IMR-90 (cell line): ENCODE results near the gene CXCL17.

Experiments used
- CTCF ChIP-seq: conservative IDR thresholded peaks from 2 replicates; pipeline ENCODE4 v1.5.1; 2012; ENCODE audit warnings: mild to moderate bottlenecking, low read depth, low read length, improper control_type of control experiment
- RAD21 ChIP-seq: IDR thresholded peaks from 2 replicates; pipeline ENCODE4 v1.6.1; 2012; ENCODE audit warnings: low read length, improper control_type of control experiment

DNA sequence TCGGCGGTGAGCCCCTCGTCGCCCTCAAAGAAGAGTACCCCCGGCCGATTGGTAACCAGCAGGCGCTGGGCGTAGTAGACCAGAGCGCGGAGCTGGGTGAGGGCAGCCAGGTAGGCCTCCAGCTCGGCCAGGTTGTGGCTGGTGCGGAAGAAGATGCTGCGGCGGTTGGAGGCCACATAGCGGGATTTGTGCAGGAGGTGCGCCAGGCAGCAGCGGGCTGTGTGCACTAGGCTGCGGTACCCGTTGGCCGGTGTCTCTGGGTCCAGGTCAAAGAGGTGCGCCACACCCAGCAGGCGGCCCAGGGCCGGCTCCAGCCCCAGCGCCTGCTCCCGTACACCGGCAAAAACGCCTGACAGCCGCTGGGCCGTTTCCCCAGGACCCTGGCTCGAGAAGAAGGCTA is 32.4 kb downstream of the CXCL17 start:
- TF ChIP-seq CTCF (no peak), RAD21 (no peak)
